Measurements from ENCODE around the gene INSYN2B. TPM values are rescaled to one million over a fixed set of nuclear protein-coding genes. Genes with fewer than 3 reads are reported as not detected.

Gene INSYN2B
- total and polyA plus RNA-seq, 2 of the 8 experiments (the other 6 are each of a cell fraction or from before 2014, with no cell fraction given), result not detected

DNA sequence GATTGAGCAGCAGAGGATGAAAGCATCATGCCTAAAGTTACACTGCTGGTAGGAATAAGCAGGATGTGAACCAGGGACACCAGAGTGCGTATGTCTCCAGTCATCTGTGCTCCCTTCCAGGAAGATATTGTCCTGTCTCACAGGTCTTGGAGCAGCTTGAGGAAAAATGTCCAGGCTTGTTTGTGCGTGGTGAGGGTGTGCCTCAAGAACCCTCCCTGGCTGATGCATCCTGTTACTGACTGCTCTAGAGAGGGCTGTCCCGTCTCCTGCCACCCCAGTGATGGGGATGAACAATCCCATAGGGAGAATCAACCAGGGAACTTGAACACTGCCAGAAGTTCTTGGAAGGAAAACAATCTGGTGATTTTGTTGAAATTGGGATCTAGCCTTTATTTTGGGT, 132.0 kb downstream of the INSYN2B start (continued):
- no peak for TF ChIP-seq JUND (IDR thresholded peaks at IDR 0.05; ENCODE audit: low read length)
- TF ChIP-seq KDM5A (IDR thresholded peaks at IDR 0.05; ENCODE audit: low read length), result no peak
- no peak for TF ChIP-seq NRF1 (IDR thresholded peaks at IDR 0.05; ENCODE audit: low read depth, low read length)
